Umbilical cord (tissue), 2 donors: ENCODE measurements around the gene RAB20. TPM values are rescaled to one million over a fixed set of nuclear protein-coding genes. Genes with fewer than 3 reads are reported as not detected.

Source experiments
- DNase-seq: peaks from one replicate; pipeline ENCODE4 v3.0.0-alpha.2; 2015; ENCODE audit warnings: low spot score
- total RNA-seq: library from RNA; depleted of rRNA; stranded (reverse); fragments of >200 nt; gene quantifications from one replicate; pipeline ENCODE4 v1.2.3, GENCODE V29; 2014; ENCODE audit warnings: low replicate concordance; ENCODE audit not compliant: insufficient read depth

The RAB20 gene
- total RNA-seq, 1 donor from 2014 or later, result 24.1 TPM

DNA sequence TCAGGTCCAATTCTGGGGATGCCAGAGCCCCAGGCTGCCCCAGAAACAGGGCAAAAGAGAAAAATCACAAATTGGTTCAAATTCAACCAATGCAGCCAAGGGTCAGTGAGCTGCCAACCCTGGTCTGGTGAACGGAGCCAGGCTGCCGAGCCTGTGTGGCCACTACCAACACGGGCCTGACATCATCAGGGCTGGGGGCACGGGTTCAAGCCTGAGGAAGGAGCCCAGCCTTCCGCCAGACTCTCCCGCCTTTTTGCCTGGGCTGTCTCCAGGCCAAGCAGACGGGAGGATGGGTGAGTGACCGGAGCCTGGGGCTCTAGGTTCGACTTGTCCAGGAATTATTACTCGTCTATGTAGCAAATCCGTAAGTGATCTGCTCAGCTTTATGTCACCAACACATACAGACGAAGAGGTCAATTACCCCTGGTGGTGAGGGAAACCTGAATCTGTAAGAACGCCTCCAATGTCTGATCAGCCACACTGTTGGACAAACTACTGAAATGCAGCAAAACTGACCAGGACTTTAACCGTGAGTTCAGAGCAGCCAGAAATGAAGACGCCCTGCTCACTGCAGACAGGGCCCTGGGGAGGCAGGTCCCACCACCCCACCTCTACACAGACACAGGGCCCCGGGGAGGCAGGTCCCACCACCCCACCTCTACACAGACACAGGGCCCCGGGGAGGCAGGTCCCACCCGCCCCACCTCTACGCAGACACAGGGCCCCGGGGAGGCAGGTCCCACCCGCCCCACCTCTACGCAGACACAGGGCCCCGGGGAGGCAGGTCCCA, 31.8 kb downstream of the RAB20 start:
- DNase-seq, result no peak

DNA sequence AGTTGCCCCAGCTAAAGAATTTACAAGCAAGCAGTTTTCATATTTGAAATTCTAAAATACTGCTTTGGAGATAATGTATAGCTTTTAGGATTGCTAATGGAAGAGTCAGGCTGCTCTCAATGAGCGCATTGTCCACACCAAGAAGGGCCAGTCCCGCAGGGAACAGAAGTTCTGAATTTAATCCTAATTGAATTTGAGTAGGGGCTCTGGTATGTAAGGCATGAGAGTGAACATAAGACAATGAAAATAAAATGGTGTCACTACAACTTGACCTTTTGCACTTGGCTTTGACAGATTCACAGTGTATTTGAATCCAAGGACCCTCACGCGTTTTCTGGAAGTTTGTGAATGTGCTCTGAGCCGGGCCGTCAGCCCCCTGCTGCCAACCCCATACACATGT, 32.6 kb downstream of the RAB20 start:
- no peak for DNase-seq

DNA sequence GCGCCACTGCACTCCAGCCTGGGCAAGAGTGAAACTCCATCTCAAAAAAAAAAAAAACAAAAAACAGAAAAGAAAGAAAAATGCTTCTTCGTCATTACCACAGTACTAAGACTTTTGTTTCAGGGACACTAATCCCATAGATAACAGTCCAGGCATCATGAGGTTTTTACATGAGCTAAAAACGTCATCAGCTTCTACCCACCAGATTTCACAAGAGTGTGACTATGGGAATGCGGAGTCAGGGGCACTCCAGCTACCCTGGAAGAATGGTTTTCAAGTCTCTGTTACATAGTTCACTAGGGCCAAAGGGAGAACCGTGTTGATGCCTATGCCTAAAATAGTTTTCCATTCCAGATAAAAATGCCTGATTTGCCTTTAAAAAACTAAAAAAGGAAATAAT, 33.2 kb downstream of the RAB20 start:
- DNase-seq, result peak; percentile 52

DNA sequence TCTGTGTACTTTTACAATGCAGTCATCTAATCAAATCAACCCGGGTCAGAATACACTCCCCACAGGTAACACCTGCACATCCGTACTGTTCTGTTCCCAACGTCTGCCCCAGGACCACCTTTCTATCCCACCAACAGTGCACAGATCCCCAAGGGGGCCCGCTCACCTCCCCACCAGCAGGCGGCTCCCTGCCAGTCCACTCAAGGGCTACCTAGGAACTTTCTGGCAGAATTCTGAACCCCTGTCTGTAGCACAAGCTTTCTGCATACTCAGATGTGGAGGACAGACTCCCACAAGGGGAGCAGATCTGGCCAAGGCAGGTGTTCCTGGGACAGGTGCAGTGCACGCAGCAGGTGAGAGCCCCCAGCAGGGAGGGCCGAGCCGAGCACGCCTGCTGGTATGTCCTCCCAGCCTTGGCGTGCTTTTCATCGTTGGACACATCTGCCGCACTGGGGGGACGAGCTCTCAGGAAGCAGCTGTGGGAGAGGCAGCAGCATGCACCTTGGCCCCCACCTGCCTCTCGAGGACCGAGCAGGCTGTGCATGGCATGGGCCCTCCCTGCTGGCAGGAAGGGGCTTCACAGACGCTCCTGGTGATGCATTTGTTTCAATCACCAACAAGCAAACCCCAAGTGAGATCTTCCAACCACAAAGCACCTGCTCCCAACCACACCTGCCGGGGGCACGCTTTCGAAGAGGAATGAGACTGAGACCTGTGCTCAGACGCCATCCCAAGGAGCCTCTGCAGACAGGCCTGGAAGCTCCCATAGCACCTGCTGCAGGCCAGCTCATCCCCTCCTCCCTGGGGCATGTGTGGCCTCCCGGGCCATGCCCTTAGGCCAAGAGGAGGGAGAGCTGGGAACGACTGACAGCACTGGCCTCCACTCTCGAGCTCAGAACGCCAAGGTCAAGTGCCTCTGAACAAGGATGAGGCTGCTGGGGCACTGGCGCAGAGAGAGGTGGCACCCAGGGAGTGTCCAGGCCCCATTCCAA, 35.9 kb downstream of the RAB20 start:
- DNase-seq, result no peak

DNA sequence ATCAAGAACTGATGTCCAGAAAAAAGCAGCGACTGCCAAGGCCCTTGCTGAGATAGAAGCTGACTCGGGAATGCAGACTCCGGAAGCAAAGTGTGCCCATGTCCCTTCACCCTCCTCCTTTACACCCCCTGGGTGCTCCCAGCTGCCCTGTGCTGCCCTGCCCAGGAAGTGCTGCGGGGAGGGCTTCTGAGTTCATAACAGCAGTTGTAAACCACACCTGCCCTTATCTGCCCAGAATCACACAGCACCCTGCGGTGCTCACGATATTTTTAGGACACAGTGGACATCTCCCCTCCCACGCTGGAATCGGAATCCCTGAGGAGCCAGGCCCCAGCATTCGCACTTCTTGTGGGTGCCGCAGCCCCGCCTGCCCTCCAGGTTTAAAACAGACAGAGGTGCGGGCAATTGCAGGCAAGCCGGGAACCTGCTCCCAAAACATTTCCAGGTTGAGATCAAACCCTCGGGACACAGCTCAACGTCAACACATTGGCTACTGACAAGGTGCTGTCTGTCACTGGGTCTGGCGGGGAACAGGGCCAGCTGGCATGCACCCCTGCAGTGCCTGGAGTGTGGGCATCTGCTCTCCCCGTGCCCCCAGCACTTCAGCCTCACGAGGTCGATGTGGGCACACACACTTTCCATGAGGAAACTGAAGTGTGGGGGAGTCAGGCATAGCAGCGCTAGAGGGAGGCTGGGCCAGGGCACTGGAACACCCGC, 36.8 kb downstream of the RAB20 start:
- no peak for DNase-seq

DNA sequence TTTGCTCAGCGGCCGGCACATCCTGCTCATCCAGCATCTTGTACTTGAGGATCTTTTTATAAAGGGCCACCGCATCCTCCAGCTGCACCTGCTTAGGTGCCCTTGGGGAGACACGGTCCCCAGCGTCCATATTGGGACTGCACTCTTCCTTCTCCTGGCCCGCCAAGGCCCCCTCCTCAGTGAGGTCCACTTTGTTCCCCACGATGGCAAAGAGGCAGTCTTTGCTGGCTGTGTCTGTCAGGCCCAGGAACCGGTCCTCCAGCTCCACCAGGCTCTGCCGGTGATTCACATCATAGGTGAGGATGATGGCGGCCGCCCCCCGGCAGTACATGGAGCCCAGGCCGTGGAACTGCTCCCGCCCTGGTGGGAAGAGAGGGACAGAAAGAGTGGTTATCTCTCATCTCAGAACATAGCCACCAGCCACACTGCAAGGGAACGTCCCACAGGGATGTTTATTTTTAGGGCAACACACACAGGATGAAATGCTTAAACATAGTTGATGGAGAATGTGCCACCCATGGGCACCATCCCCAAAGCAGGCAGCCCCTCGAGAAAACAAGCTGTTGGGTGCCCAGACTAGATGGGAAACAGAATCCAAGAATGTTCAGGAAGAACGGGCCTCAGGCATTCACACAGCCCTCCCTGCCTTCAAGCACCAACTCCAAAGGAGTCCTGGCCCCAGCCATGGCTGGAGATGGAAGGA, 37.5 kb downstream of the RAB20 start:
- no peak for DNase-seq

DNA sequence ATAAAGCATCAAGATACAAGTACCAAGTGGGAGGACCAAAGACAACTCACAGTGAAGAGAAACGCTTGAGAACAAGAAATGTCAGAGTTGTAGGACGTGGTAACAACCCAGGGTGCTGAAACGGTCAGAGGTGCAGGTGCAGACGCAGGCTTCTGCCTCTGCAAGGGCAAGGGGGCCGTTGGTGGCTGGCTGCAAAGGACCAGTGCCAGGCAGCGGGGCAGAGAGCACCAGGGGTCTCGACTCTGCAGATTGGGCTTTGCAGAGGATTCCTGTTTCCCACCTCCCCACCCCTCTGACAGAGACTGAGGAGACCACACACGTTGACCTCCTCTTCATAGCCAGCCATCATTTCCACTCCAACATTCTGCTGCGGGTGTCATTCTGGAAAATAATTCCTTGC, 38.3 kb downstream of the RAB20 start:
- DNase-seq, result no peak

DNA sequence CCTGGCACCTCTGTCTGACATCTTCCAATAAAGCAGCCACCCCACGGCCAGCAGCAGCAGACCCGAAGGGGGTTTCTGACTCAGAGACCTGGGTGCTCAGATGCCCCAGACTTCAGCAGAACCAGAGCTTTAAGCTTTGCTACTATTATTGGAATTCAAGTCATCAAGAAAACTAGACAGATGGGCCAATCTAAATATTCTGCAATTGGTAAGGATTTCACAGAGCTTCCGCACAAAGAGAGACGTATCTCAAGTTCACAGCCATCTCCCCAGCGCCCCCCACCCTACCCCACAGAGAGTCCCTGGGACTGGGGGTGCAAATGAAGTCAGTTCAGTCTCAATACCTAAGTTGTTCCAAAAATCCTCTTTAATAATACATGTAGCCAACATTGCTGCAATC, 38.8 kb downstream of the RAB20 start:
- DNase-seq, result no peak

DNA sequence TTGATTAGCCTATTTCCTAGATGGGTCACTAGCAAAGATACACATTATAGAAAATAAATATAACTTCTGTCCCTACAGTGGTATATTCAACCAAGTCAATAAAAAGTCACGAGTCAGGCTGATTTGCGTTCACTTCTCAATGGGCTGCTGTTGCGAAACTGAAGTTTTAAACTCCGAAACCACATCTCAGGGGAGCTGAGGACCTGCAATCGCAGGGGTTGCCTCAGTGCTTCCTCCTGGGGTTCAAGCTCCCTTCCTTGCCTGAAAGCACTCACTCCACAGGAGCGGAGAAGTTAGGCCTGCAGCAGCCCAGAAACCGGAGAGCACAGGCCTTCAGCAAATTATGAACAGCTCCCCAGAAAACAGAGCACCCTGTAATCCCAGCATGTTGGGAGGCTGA, 39.6 kb downstream of the RAB20 start:
- no peak for DNase-seq

DNA sequence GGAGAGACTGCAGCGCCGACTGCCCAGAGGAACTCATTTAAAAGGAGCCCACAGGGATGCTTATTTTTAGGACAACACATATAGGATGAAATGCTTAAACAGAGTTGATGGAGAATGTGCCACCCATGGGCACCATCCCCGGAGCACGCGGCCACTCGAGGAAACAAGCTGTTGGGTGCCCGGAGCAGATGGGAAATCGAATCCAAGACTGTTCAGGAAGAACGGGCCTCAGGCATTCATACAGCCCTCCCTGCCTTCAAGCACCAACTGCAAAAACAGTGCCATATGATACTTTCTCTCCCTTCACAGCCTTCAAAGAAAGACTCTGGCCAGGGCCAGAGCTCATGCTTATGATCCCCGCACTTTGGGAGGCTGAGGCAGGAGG, 40.2 kb downstream of the RAB20 start:
- DNase-seq, result no peak

DNA sequence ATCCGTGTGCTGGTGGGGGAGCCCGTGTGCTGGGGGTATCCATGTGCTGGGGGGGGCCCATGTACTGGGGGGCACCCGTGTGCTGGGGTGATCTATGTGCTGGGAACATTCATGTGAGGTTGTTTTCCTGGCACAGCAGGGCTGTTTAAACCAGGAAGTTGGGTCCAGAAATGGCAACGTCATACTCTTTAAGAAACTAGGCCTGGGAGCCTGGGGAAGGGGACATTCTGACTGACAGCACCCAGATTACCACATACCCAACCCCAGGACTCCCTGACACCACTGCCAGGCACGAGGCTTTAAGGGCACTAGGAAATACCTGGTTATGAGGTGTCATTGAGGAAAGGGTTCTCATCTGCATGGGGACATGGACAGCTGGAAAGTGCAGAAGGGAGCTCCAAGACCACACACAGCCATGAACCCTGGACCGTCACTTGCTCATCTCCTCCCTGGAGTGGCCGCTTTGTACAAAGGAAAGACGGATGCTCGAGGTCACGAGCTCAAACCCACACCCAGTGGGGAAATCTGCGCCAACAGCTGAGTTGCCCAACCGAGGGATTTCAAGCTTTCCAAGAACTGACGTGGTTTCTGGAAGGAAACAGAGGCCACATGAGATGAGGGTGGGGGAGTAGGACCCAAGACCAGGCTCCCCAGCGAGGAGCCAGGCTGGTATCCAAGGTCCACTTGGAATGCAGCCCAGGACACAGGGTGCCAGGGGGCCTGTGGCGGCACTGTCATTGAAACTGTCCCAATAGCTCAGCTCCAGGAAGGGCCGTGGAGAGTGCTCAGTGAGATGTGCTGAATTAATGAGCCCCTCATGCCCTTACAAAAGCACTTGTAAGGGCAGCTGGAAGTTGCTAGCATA, 40.9 kb downstream of the RAB20 start:
- DNase-seq, result peak; percentile 81

DNA sequence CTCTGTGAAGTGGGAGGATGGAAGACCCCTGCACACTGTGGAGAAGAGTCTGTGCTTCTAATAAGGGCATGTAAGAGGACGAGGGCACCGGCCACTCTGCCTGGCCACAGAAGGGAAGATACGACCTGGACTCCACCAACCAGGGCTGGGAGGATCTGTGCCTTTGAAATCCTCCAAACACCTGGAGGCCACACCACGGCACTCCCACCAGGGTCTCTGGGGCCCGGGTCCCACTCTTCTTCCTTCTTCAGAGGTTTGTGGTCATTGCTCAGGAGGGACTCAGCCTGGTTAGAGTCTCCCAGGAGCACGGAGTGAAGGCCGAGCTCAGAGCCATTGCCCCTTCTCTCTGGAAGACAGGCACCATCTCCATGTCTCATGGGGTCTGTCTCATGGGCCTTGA, 42.0 kb downstream of the RAB20 start:
- DNase-seq, result no peak

DNA sequence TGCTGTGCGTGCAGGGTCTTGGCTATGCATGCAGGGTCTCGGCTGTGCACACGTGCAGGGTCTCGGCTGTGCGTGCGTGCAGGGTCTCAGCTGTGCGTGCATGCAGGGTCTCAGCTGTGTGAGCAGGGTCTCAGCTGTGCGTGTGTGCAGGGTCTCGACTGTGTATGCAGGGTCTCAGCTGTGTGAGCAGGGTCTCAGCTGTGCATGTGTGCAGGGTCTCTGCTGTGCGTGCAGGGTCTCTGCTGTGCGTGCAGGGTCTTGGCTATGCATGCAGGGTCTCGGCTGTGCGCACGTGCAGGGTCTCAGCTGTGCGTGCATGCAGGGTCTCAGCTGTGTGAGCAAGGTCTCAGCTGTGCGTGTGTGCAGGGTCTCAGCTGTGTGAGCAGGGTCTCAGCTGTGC, 42.5 kb downstream of the RAB20 start:
- no peak for DNase-seq

DNA sequence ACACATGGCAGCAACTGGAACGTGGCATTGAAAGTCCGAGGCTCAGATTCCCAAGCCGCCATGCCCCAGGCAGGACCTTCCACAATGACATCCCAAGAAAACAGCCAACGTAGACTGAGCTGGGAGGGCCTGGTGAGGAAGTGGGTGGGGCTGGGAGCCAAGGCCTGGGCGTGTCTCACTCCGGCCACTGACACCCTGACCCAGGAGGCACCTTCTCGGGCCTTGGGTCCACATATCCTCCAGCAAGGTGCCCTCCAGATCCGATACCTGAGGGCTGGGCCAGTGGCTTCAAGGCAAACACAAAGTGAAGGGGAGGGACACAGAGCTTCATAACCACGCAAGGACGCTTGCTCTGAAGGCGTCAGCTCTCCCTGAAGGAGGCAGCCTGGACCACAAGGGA, 43.0 kb downstream of the RAB20 start:
- DNase-seq, result no peak

DNA sequence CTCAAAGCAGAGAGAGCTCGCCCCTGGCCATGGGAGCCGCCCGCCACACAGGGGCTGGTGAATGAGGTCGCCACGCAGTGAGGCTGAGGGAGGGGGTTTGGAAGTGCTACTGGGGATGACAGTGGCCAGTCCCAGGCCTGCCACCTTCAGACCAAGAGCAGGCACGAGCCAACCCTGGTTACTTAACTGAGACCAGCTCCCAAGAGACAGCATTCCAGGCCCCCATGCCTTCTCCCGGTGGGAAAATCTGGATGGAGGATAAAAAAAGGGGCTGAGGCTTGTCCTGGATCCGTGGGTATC, 43.3 kb downstream of the RAB20 start:
- no peak for DNase-seq

DNA sequence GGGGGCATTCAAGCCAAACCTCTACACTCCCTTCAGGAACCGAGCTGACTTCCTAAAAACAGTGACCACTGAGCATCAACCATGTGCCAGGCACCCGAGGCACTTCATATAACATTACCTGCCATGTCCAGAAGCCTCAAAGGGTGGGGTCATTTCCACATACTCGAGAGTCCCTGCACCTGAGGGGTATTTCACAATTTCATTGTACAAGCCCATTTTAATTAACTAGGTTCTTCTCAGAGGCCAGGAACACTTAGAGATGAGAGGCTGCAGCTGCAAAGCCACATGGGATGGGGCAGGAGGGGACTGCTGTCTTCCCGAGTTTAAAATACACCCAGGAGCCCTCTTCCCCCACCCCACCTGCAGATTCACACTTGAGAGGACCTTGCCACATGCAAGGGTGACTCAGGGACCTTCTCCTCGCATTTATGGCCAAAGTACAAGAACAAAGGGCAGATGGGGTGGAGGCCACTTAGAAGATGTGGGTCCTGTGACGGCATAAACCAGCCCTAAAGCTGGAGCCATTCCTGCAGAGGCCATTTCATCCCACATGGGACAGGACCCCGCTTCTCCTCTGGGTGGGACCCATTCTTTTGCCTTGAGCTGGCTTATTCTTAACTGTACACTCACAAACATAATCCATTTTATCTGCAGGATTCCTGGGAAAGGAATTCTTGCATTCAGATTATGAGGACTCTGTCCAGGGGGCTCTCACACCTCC, 43.9 kb downstream of the RAB20 start:
- peak; percentile 61 for DNase-seq

DNA sequence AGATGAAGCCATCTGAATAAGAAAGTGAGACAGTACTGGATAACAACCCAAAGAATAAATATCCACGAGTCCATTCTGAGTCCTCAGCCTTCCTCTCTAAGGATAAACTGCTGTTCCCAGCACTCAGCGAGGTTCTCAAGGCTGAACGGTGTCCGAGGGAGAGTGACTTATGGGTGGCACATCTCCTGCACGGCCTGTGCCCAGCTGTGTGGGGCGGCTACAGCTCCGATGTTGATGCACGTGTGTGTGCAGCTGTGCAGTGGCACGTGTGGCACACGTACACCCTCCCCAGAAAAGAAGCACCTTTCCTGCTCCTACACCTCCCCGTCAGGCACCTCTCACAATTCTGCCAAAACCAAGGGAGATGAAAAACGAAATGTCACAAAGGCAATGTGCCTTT, 45.0 kb downstream of the RAB20 start:
- DNase-seq, result no peak

DNA sequence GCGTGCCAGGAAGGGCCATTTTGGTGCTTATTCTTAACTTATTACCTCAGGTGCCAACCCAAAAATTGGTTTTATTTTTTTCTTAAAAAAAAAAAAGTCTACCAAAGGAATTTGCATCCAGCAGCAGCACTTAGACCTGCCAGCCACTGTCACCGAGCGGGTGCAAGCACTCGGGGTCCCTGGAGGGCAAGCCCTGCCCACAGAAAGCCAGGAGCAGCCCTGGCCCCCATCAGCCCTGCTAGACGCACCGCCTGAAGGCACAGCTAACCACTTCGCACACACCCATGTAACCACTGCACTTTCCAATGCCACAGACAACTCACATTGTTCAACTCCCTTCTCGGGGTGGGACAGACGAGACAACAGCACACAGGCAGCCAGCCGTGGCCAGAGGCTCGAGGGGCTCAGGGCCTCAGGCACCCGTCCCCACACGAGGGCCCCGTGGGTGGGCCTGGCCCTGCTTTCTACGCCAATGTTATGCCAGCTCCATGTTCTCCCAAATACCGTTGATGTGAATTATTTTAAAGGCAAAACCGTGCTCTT, 49.3 kb downstream of the RAB20 start:
- DNase-seq, result no peak

DNA sequence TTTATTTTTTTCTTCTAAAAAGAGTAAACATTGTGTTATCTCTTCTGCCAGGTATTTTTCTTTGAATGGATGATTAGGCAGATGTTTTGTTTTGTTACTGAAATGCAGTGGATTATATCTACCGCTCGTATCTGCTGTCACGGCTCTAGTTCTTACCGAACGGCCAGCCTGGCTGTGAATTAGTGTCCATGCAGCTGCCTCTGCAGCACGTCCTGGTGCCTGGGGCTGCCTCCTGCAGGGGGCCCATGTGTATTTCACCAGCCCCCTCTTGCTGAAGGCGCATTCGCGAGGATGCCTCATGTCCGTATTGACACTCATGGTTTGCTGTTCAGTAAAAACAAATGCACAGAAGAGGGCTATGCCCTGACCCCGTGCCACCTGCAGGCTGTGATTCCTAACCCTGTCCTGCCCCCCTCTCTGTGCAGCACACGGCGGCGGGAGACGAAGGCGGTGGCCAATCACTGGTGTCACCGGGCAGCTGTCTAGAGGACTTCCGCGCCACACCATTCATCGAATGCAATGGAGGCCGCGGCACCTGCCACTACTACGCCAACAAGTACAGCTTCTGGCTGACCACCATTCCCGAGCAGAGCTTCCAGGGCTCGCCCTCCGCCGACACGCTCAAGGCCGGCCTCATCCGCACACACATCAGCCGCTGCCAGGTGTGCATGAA, 49.9 kb downstream of the RAB20 start:
- no peak for DNase-seq
